ENCODE measurements around the gene ADI1. TPM values are rescaled to one million over a fixed set of nuclear protein-coding genes. Genes with fewer than 3 reads are reported as not detected.

ADI1 gene
- total and polyA plus RNA-seq, 2 of the 8 experiments (the other 6 are each of a cell fraction or from before 2014, with no cell fraction given) = 12.2 to 40.2 TPM

- POLR2A ChIA-PET (ENCODE audit: partially characterized antibody) = interaction anchor here (0.9 to 1.4 kb wide), 2 partner anchors 8 to 126 kb away, joined by 3 read pairs; no protein-coding TSS in a partner anchor
- H4K91ac ChIP-seq (replicated peaks; ENCODE audit: insufficient read length, low read length) = no peak overlapping the region
- no peak overlapping the region for H3K23ac ChIP-seq (ENCODE audit: insufficient read length)
- CTCF ChIA-PET (ENCODE audit: partially characterized antibody) = interaction anchor here (1.2 to 5.4 kb wide), 3 partner anchors 8 to 16 kb away, joined by 3 to 51 read pairs (median 33); no protein-coding TSS in a partner anchor
- peaks cover 0 to 7% (median 2%) of the 10 kb centered on the region in 4 experiments; a peak in 2 of 8 replicates for H3K36me3 ChIP-seq (ENCODE audit: control insufficient read depth in 2 of 4, insufficient read depth in 4 of 4, low read length in 3 of 4)
- no peak overlapping the region for H3K14ac ChIP-seq (ENCODE audit: insufficient read length)
- no peak overlapping the region for H4K5ac ChIP-seq (ENCODE audit: insufficient read length, low read depth, low read length)
- no peaks in the 10 kb centered on the region for H3K27me3 ChIP-seq (replicated peaks in 1 of 4; ENCODE audit: control insufficient read depth in 3 of 4, extremely low read depth in 1 of 4, insufficient read depth in 3 of 4, low read length in 3 of 4)
- DNase-seq (ENCODE audit: low read depth in 1 of 2, low spot score in 2 of 2) = no peak
- no peaks in the 10 kb centered on the region for H3K9me3 ChIP-seq (ENCODE audit: insufficient read depth in 2 of 2, low read depth in 1 of 2, low read length in 1 of 2)
- H3K4me2 ChIP-seq (ENCODE audit: insufficient read depth in 1 of 2, low read depth in 2 of 2, low read length in 2 of 2) = no peak overlapping the region
- no peak overlapping the region for H2BK12ac ChIP-seq (ENCODE audit: low read depth, low read length)
- no peak overlapping the region for H4K8ac ChIP-seq (ENCODE audit: extremely low read depth, insufficient read depth, low read length)
- H3K56ac ChIP-seq (replicated peaks; ENCODE audit: insufficient read length, low read depth, low read length) = no peak overlapping the region
- H3K4me1 ChIP-seq (replicated peaks in 1 of 4; ENCODE audit: control insufficient read depth in 3 of 4, insufficient read depth in 4 of 4, low read length in 3 of 4) = no peaks in the 10 kb centered on the region
- no peak overlapping the region for H3K18ac ChIP-seq (ENCODE audit: extremely low read depth, low read length)
- no peak overlapping the region for H3K9ac ChIP-seq (replicated peaks in 1 of 4; ENCODE audit: extremely low read depth in 1 of 4, low read depth in 3 of 4, low read length in 3 of 4)
- H4K20me1 ChIP-seq (replicated peaks in 1 of 2; ENCODE audit: control insufficient read depth in 1 of 2, insufficient read depth in 2 of 2, low read length in 2 of 2) = peaks cover 0 to 7% of the 10 kb centered on the region in 2 experiments
- FAIRE-seq = no peak
- no peaks in the 10 kb centered on the region for H3K23me2 ChIP-seq (ENCODE audit: low read depth, low read length)
- H3K4me3 ChIP-seq (ENCODE audit: extremely low read depth in 1 of 4, insufficient read depth in 2 of 4, low read depth in 3 of 4, low read length in 4 of 4) = no peak overlapping the region; a peak in 1 of 8 replicates
- no peak overlapping the region for H2BK120ac ChIP-seq (replicated peaks; ENCODE audit: low read depth, low read length)
- H2BK15ac ChIP-seq (ENCODE audit: low read length) = no peak overlapping the region
- H2BK5ac ChIP-seq (ENCODE audit: low read depth, low read length) = no peak overlapping the region
- H2AFZ ChIP-seq (ENCODE audit: low read length) = no peak overlapping the region
- WGBS, 2 experiments (ENCODE audit: extremely low coverage in 1 of 2, insufficient coverage in 1 of 2, insufficient read length in 1 of 2, insufficient replicate concordance in 2 of 2, low coverage in 1 of 2, low lambda C conversion rate in 2 of 2, missing lambda C conversion rate in 1 of 2) = 90% methylated on average over 22 of the region's 22 CpGs; no CpG with 5 or more reads in 1 of the 2 experiments
- H3K27ac ChIP-seq (ENCODE audit: low read depth, low read length) = no peak overlapping the region
- no peaks in the 10 kb centered on the region for H3K79me2 ChIP-seq (ENCODE audit: control insufficient read depth in 1 of 2, insufficient read depth in 2 of 2, low read length in 2 of 2)
- no peak overlapping the region for H2AK5ac ChIP-seq (ENCODE audit: low read depth, low read length)
- no peak for TF ChIP-seq SIRT6 (IDR thresholded peaks at IDR 0.05; ENCODE audit: low read length)
- peak in 2 of 3 experiments; percentile 2 to 13; a peak in 2 of 4 replicates for TF ChIP-seq CTCF (IDR thresholded peaks at IDR 0.05; ENCODE audit: control extremely low read depth in 1 of 3, insufficient read depth in 1 of 3, low read depth in 1 of 3, low read length in 3 of 3)
- H2BK20ac ChIP-seq (ENCODE audit: low read length) = no peak overlapping the region
- no peak overlapping the region for H3K4ac ChIP-seq (replicated peaks; ENCODE audit: insufficient read length, low read depth, low read length)
- H3K79me1 ChIP-seq (ENCODE audit: low read depth, low read length) = no peaks in the 10 kb centered on the region; the same call in 1 of the 2 replicates
Observed at GRCh38 chr2:3454802-3455201, 64.5 kb downstream of the ADI1 start.

Measured in H1 (cell line).